ENCODE results near the gene AFF2.

Gene AFF2

GRCh38 chrX:148785256-148785655 is 284.8 kb downstream of the AFF2 start:
- ATAC-seq (ENCODE audit: low read depth) (no peak), DNase-seq (ENCODE audit: low spot score) (no peak)
- Histone ChIP-seq H3K4me1 (ENCODE audit: insufficient read depth, poor library complexity, severe bottlenecking) (no peaks in the 10 kb centered on the region), H3K4me3 (ENCODE audit: severe bottlenecking) (no peak overlapping the region), H3K27ac (ENCODE audit: poor library complexity, severe bottlenecking) (no peak overlapping the region), H3K9me3 (ENCODE audit: severe bottlenecking) (no peaks in the 10 kb centered on the region), H3K27me3 (ENCODE audit: insufficient read depth, poor library complexity, severe bottlenecking) (no peaks in the 10 kb centered on the region), H3K36me3 (ENCODE audit: low read depth) (no peaks in the 10 kb centered on the region)
- no peak for TF ChIP-seq CTCF (IDR thresholded peaks at IDR 0.05; ENCODE audit: poor library complexity, severe bottlenecking)

- Histone ChIP-seq H3K36me3 (ENCODE audit: low read depth) (no peaks in the 10 kb centered on the region), H3K27me3 (ENCODE audit: insufficient read depth, poor library complexity, severe bottlenecking) (no peaks in the 10 kb centered on the region), H3K4me3 (ENCODE audit: severe bottlenecking) (no peak overlapping the region), H3K27ac (ENCODE audit: poor library complexity, severe bottlenecking) (no peak overlapping the region), H3K9me3 (ENCODE audit: severe bottlenecking) (no peaks in the 10 kb centered on the region), H3K4me1 (ENCODE audit: insufficient read depth, poor library complexity, severe bottlenecking) (no peaks in the 10 kb centered on the region)
- TF ChIP-seq CTCF (IDR thresholded peaks at IDR 0.05; ENCODE audit: poor library complexity, severe bottlenecking): no peak
- DNase-seq (ENCODE audit: low spot score) (no peak), ATAC-seq (ENCODE audit: low read depth) (no peak)
These were observed 288.0 kb downstream of the AFF2 start for GRCh38 chrX:148788449-148788848.

DNA sequence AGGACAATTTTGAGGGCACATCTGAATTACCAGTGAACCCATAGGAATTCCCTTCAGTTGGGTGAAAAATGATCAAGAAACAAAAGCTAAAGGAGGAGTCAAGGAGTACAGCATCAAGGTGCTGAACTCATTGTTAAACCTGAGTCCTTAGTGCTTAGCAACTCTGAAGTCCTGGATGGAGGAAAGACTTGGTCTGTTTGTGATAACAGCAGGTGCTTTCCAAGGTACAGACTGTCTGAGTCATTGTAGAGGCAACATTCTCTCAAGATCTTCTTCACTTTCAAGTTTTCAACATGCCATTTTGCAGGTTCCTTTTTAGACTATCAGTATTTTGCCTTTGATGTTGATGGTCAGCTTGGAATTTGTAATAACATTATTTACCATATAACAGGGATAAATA is 293.9 kb downstream of the AFF2 start:
- no peak for TF ChIP-seq CTCF (IDR thresholded peaks at IDR 0.05; ENCODE audit: poor library complexity, severe bottlenecking)
- Histone ChIP-seq H3K9me3 (ENCODE audit: severe bottlenecking) (no peaks in the 10 kb centered on the region), H3K27me3 (ENCODE audit: insufficient read depth, poor library complexity, severe bottlenecking) (no peaks in the 10 kb centered on the region), H3K4me3 (ENCODE audit: severe bottlenecking) (no peak overlapping the region), H3K4me1 (ENCODE audit: insufficient read depth, poor library complexity, severe bottlenecking) (no peaks in the 10 kb centered on the region), H3K36me3 (ENCODE audit: low read depth) (no peaks in the 10 kb centered on the region), H3K27ac (ENCODE audit: poor library complexity, severe bottlenecking) (no peak overlapping the region)
- DNase-seq (ENCODE audit: low spot score): no peak
- ATAC-seq (ENCODE audit: low read depth): no peak

DNA sequence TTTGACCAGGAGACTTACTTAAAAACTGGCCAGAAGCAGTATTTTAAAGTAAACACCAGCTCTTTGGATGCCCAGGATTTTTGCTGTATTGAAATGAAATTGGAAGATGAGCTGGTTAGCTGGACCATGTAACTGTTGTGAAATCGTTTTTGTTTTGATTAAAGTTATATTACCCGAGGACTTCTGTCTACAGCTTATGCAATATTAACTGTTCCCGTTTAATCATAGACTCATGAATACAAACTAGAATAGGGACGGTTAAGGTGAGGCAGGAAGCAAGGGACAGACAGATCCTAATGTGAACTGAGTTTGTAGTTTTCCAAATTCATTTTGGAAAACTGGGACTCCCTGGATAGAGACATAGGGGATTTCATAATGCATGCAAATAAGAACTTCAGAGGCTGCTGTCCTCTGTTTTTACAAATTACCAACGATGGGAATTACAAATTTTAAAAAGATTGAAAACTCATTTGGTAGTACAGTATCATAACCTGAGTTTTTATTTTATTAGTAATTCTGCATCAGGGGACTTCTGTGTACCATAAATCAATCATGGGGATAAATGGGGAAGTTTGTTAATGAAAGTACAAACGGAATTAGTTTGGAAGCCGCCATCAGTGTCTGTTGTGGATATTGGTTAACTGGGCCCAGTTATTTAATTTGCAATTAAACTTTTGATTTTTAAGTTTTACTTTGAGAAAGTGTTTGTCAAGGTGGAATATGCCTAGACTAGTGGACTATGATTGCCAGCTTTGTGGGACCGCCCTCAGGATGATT is 304.4 kb downstream of the AFF2 start:
- TF ChIP-seq CTCF (IDR thresholded peaks at IDR 0.05; ENCODE audit: poor library complexity, severe bottlenecking): no peak
- H3K4me3 ChIP-seq (ENCODE audit: severe bottlenecking): no peak overlapping the region
- DNase-seq (ENCODE audit: low spot score) (no peak), ATAC-seq (ENCODE audit: low read depth) (no peak)
- no peaks in the 10 kb centered on the region for H3K4me1 ChIP-seq (ENCODE audit: insufficient read depth, poor library complexity, severe bottlenecking)
- H3K9me3 ChIP-seq (ENCODE audit: severe bottlenecking): no peaks in the 10 kb centered on the region
- H3K27me3 ChIP-seq (ENCODE audit: insufficient read depth, poor library complexity, severe bottlenecking): no peaks in the 10 kb centered on the region
- H3K36me3 ChIP-seq (ENCODE audit: low read depth): no peaks in the 10 kb centered on the region
- no peak overlapping the region for H3K27ac ChIP-seq (ENCODE audit: poor library complexity, severe bottlenecking)

DNA sequence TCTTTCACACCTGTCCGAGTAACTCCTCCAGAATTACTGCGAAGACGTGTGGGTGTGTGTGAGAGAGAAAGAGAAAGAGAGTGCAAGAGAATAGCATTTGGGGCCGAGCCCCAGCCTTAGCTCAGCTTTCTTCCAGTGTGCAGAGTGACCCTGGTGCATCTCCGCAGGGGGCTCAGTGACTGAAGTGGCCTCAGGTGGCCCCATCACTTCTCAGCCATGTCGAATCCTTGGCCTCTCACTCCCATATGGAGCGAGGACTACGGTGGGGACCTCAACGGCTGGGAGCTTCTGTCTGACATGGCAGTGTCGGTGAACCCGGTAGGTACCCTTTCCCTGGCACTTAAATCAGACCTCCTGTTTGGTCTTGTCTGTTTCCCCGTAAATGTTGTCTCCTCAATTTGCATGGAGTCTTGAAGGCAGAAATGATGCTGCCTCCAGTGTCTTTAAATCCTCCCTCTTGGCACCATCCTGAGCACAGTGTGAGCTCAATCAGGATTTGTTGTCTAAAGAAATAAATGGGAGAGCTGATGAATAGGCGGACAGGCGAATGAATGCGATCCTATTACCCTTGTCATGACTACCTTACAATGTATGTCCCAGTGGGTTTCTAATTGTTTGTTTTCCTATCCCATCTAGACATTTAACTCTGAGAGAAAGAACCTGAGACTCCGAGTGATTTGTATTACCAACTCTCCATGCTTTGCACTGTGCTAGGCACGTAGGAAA is 305.9 kb downstream of the AFF2 start:
- ATAC-seq (ENCODE audit: low read depth): no peak

More for the DNA sequence above, 305.9 kb downstream of the AFF2 start:
- no peaks in the 10 kb centered on the region for H3K9me3 ChIP-seq (ENCODE audit: severe bottlenecking)
- H3K4me3 ChIP-seq (ENCODE audit: severe bottlenecking): no peak overlapping the region
- no peaks in the 10 kb centered on the region for H3K36me3 ChIP-seq (ENCODE audit: low read depth)
- H3K27me3 ChIP-seq (ENCODE audit: insufficient read depth, poor library complexity, severe bottlenecking): no peaks in the 10 kb centered on the region
- H3K4me1 ChIP-seq (ENCODE audit: insufficient read depth, poor library complexity, severe bottlenecking): no peaks in the 10 kb centered on the region
- no peak for DNase-seq (ENCODE audit: low spot score)
- TF ChIP-seq CTCF (IDR thresholded peaks at IDR 0.05; ENCODE audit: poor library complexity, severe bottlenecking): no peak
- no peak overlapping the region for H3K27ac ChIP-seq (ENCODE audit: poor library complexity, severe bottlenecking)

All from RWPE2 (cell line).